K562 (cell line): ENCODE results near the gene FBN1. TPM values are rescaled to one million over a fixed set of nuclear protein-coding genes. Genes with fewer than 3 reads are reported as not detected.
A peak's percentile ranks its signal among the peaks of the same experiment; 100 is the strongest.

Experiments
- ATAC-seq: fragments of 200-7000 bp; cut with Tn5 transposase; 3 replicates; pipeline ENCODE4 v1.9.1; 2020; ENCODE audit warnings: moderate library complexity
- BruUV-seq: library from RNA; stranded (reverse); fragments of 400-500 nt; replicated peaks from 2 replicates; lab custom pipeline; 2021; lab: Mats Ljungman, UMichigan
- CTCF ChIA-PET: fragments of 300-600 bp; formaldehyde crosslinking; extraction: SDS; loops from one replicate; lab custom pipeline; 2021; ENCODE audit warnings: low intra/inter-chr PET ratio; lab: Yijun Ruan, JAX
- POLR2A ChIA-PET: fragments of 300-600, 350-650 bp; sonication (Branson Sonifier 250); formaldehyde crosslinking; extraction: SDS; loops from one replicate; lab custom pipeline; 2021; ENCODE audit warnings: antibody characterized with exemption, inconsistent platforms; lab: Yijun Ruan, JAX
- DNase-seq, 4 experiments: peaks; one replicate each; pipeline versions ENCODE4 v3.0.0 to v3.0.0-alpha.2; 2011 to 2018; ENCODE audit warnings: low spot score in 3 of 4, mixed read lengths in 3 of 4; ENCODE audit errors: extremely low read depth in 1 of 4
- FAIRE-seq: peaks from 2 replicates; lab custom pipeline; 2011; peaks lifted over from hg19 to GRCh38; lab: Jason Lieb, UNC
- H2AFZ ChIP-seq: 2 replicates; pipeline ENCODE4 v1.6.0; 2011; ENCODE audit warnings: low read depth, low read length, control low read depth, inconsistent platforms
- H3K27ac ChIP-seq: fragments of 200-600 bp; 3 replicates; pipeline ENCODE4 v1.8.0; 2011; ENCODE audit warnings: low read depth, mild to moderate bottlenecking, control low read depth, inconsistent platforms, low read length, moderate library complexity, mixed read lengths; ENCODE audit errors: extremely low read depth
- H3K27me3 ChIP-seq, 2 experiments: fragments of 300-600 bp in 1 of 2; 2 replicates in 1 of 2; 3 replicates in 1 of 2; pipeline versions ENCODE4 v1.6.0 to v1.8.0; 2011; ENCODE audit warnings: inconsistent platforms in 2 of 2, low read length in 2 of 2, mild to moderate bottlenecking in 1 of 2, mixed read lengths in 1 of 2, moderate library complexity in 1 of 2; ENCODE audit not compliant: control insufficient read depth in 2 of 2, insufficient read depth in 2 of 2
- H3K36me3 ChIP-seq: fragments of 300-600 bp; 3 replicates; pipeline ENCODE4 v1.8.0; 2011; ENCODE audit warnings: mild to moderate bottlenecking, low read length, inconsistent platforms; ENCODE audit not compliant: control insufficient read depth, insufficient read depth
- H3K4me1 ChIP-seq, 2 experiments: fragments of 200-600 bp in 1 of 2; replicated peaks in 1 of 2; 2 replicates in 1 of 2; 3 replicates in 1 of 2; pipeline versions ENCODE4 v1.5.1 to v1.8.0; 2011; ENCODE audit warnings: inconsistent platforms in 2 of 2, low read length in 2 of 2, mild to moderate bottlenecking in 1 of 2, mixed read lengths in 1 of 2, moderate library complexity in 1 of 2; ENCODE audit not compliant: control insufficient read depth in 2 of 2, insufficient read depth in 2 of 2
- H3K4me2 ChIP-seq: 2 replicates; pipeline ENCODE4 v1.6.1; 2011; ENCODE audit warnings: low read length, control low read depth, inconsistent platforms, mixed read lengths; ENCODE audit not compliant: insufficient read depth
- H3K4me3 ChIP-seq: fragments of 200-600 bp; sonication (generic), shearing (Covaris generic); 2 replicates; pipeline ENCODE4 v1.5.1; 2016; ENCODE audit warnings: control low read depth, inconsistent platforms
- H3K79me2 ChIP-seq: fragments of 200-600 bp; 3 replicates; pipeline ENCODE4 v1.8.0; 2011; ENCODE audit warnings: low read length, inconsistent platforms; ENCODE audit not compliant: control insufficient read depth, insufficient read depth
- H3K9ac ChIP-seq, 2 experiments: 2 replicates each; pipeline versions ENCODE4 v1.6.0 to v1.6.1; 2011; ENCODE audit warnings: low read depth in 2 of 2, low read length in 2 of 2, control low read depth in 1 of 2, inconsistent platforms in 1 of 2, mild to moderate bottlenecking in 1 of 2, mixed read lengths in 1 of 2; ENCODE audit not compliant: insufficient read depth in 1 of 2
- H3K9me1 ChIP-seq: one replicate; pipeline ENCODE4 v1.6.0; 2011; ENCODE audit warnings: inconsistent platforms, mild to moderate bottlenecking, low read length, moderate library complexity; ENCODE audit not compliant: control insufficient read depth, insufficient read depth
- H3K9me3 ChIP-seq: replicated peaks from 2 replicates; pipeline ENCODE4 v1.5.1; 2011; ENCODE audit warnings: low read depth, low read length, inconsistent platforms; ENCODE audit not compliant: control insufficient read depth, insufficient read depth
- H4K20me1 ChIP-seq: replicated peaks from 2 replicates; pipeline ENCODE4 v1.6.1; 2011; ENCODE audit warnings: low read length, inconsistent platforms, mixed read lengths; ENCODE audit not compliant: control insufficient read depth, insufficient read depth
- C11orf30 ChIP-seq: fragments of 450-650 bp; IDR thresholded peaks from 2 replicates; pipeline ENCODE4 v1.6.1; 2016; ENCODE audit warnings: low read depth, mild to moderate bottlenecking
- ERF ChIP-seq: fragments of 450-650 bp; formaldehyde crosslinking; IDR thresholded peaks from 2 replicates; pipeline ENCODE4 v1.4.0; 2020; ENCODE audit warnings: mild to moderate bottlenecking, mixed read lengths
- MAFK ChIP-seq: IDR thresholded peaks from 2 replicates; pipeline ENCODE4 v1.6.1; 2011; ENCODE audit warnings: low read length, improper control_type of control experiment
- MED1 ChIP-seq: sonication (generic); formaldehyde crosslinking; IDR thresholded peaks from 2 replicates; pipeline ENCODE4 v1.8.1; 2023; ENCODE audit warnings: missing genetic modification reagents, borderline replicate concordance
- NFE2 ChIP-seq: IDR thresholded peaks from 2 replicates; pipeline ENCODE4 v1.6.1; 2014; ENCODE audit warnings: antibody characterized with exemption, low read depth
- NONO ChIP-seq, 2 experiments: fragments of 200-400 bp in 1 of 2; fragments of 450-650 bp in 1 of 2; formaldehyde crosslinking in 1 of 2; IDR thresholded peaks; 2 replicates each; pipeline ENCODE4 v1.6.1; 2017; ENCODE audit warnings: low read depth in 2 of 2, mild to moderate bottlenecking in 2 of 2, moderate library complexity in 2 of 2, low read length in 1 of 2
- XRCC4 ChIP-seq: IDR thresholded peaks from one replicate; pipeline ENCODE4 v1.6.1; 2011; ENCODE audit not compliant: insufficient read depth, insufficient read length; ENCODE audit errors: extremely low read depth
- ZNF316 ChIP-seq: fragments of 450-650 bp; IDR thresholded peaks from 2 replicates; pipeline ENCODE4 v1.6.1; 2016
- ZNF76 ChIP-seq: fragments of 250-450 bp; sonication (Bioruptor Pico); IDR thresholded peaks from 2 replicates; pipeline ENCODE4 v1.4.0; 2020; ENCODE audit warnings: mild to moderate bottlenecking, moderate library complexity, borderline replicate concordance
- WGBS: fragments of 100-300 bp; shearing (Covaris generic); methylation state at CpG from one replicate; pipeline ENCODE4 v1.1.6; 2016; ENCODE audit warnings: low coverage, mixed read lengths; ENCODE audit not compliant: insufficient coverage; ENCODE audit errors: missing lambda C conversion rate; 5-methylcytosine and 5-hydroxymethylcytosine counted together
- in situ Hi-C: fragments of 300-500 bp; cut with MboI; formaldehyde crosslinking; loops from 4 replicates; pipeline ENCODE4 v1.15.0; 2018; ENCODE audit warnings: inconsistent platforms, mixed read lengths
- intact Hi-C: fragments of 100-400 bp; cut with micrococcal nuclease; formaldehyde crosslinking; loops from 2 replicates; pipeline ENCODE4 v1.14.2; 2022
- polyA plus RNA-seq, 8 experiments: library from polyadenylated mRNA; depleted of rRNA in 4 of 8; stranded (reverse) in 5 of 8; unstranded in 3 of 8; fragments of >200 nt; fragmentation: Nextera tagmentation in 2 of 8; fragmentation: Illumina TruSeq in 1 of 8; extraction: Ambion mirVana in 2 of 8; extraction: Trizol in 1 of 8; gene quantifications; 2 replicates each; pipeline versions ENCODE4 v1.2.1 to v1.2.3, GENCODE V29; 2011 to 2014; ENCODE audit warnings: inconsistent platforms in 1 of 8, missing spikeins in 1 of 8
- total RNA-seq, 7 experiments: library from RNA; depleted of rRNA in 6 of 7; stranded (reverse); fragments of >200 nt in 6 of 7; fragmentation: Illumina TruSeq in 2 of 7; extraction: Trizol in 2 of 7; gene quantifications; 2 replicates each; pipeline versions ENCODE4 v1.2.1 to v1.2.3, GENCODE V29; 2011 to 2021; ENCODE audit warnings: low replicate concordance in 1 of 7
- TF ChIP-seq, protein P1 (sequence below): fragments of 450-650 bp; IDR thresholded peaks from 2 replicates; pipeline ENCODE4 v1.6.1; 2016

The FBN1 gene
- total and polyA plus RNA-seq, 9 of the 15 experiments (the other 6 are each of a cell fraction or from before 2014, with no cell fraction given): 0.15 to 1.2 (median 0.60) TPM

DNA sequence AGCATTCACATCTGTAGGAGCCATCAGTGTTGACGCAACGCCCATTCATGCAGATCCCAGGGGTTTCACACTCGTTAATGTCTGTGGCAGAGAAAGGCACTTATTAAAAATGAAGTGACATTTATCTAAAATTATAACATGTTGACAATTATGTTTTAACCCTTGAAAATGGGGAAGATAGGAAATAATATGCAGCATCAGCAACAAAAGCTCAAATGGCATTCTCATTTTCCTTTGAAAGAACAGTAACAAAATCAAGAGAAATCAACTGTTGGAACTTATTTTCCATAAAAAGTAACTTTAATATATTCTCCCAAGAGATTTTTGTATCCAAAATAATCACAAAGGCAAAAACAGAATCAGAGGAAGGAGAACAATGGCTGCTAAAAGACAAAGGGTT is 140.4 kb downstream of the FBN1 start:
- in situ Hi-C loops (no loop called here), intact Hi-C loops (loop anchor here (10.0 kb wide), 1 partner anchor 300 kb away; no protein-coding TSS in a partner anchor)
- Histone ChIP-seq H3K4me2 (no peak overlapping the region), H3K79me2 (no peaks in the 10 kb centered on the region), H3K9me1 (no peaks in the 10 kb centered on the region), H3K9ac (no peak overlapping the region), H3K36me3 (no peaks in the 10 kb centered on the region), H3K27ac (no peak overlapping the region), H2AFZ (no peak overlapping the region), H3K27me3 (no peaks in the 10 kb centered on the region; a peak in 1 of 5 replicates), H3K4me1 (no peaks in the 10 kb centered on the region), H4K20me1 (no peaks in the 10 kb centered on the region), H3K9me3 (no peaks in the 10 kb centered on the region), H3K4me3 (no peak overlapping the region)
- FAIRE-seq (no peak), DNase-seq (no peak), ATAC-seq (no peak)
- POLR2A ChIA-PET: no interaction called here
- CTCF ChIA-PET: no interaction called here
- 31% methylated on average over 3 of the region's 3 CpGs for WGBS
- no TSS peak for BruUV-seq
- TF ChIP-seq ZNF76 (CRISPR knock-in tag): no peak
- no peak for TF ChIP-seq MED1
- peak; percentile 6; the same call in 1 of the 2 replicates for TF ChIP-seq MAFK
- TF ChIP-seq ZNF316: peak; percentile 76
- peak; percentile 53 for TF ChIP-seq C11orf30

DNA sequence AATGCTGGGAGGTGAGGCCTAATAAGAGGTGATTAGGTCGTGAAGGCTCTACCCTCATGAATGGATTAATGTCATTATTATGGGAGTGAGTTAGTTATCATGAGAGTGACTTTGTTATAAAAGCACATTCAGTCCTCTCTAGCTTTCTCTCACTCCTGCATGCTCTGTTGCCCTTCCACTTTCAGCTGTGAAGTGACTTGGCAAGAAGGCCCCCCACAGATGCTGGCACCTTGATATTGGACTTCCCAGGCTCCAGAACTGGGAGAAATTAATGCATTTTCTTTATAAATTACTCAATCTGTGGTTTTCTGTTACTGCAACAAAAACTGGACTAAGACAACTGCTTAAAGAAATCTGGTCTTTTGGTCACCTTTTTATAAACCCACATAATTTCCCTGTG is 144.3 kb downstream of the FBN1 start:
- CTCF ChIA-PET: no interaction called here
- TF ChIP-seq ERF (CRISPR knock-in tag) (no peak), NONO (IDR thresholded peaks at IDR 0.05; ENCODE audit: low read depth in 2 of 2, low read length in 1 of 2) (no peak), NFE2 (no peak), XRCC4 (no peak)
- TF ChIP-seq, protein P1, sequence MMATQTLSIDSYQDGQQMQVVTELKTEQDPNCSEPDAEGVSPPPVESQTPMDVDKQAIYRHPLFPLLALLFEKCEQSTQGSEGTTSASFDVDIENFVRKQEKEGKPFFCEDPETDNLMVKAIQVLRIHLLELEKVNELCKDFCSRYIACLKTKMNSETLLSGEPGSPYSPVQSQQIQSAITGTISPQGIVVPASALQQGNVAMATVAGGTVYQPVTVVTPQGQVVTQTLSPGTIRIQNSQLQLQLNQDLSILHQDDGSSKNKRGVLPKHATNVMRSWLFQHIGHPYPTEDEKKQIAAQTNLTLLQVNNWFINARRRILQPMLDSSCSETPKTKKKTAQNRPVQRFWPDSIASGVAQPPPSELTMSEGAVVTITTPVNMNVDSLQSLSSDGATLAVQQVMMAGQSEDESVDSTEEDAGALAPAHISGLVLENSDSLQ: no peak
- Histone ChIP-seq H3K4me1 (no peaks in the 10 kb centered on the region), H4K20me1 (no peaks in the 10 kb centered on the region), H3K4me3 (no peak overlapping the region), H3K9me3 (no peaks in the 10 kb centered on the region), H2AFZ (no peak overlapping the region), H3K27me3 (peaks cover 0 to 4% of the 10 kb centered on the region in 2 experiments; a peak in 1 of 5 replicates), H3K4me2 (no peak overlapping the region), H3K9me1 (no peaks in the 10 kb centered on the region), H3K9ac (no peak overlapping the region), H3K36me3 (no peaks in the 10 kb centered on the region), H3K27ac (no peak overlapping the region), H3K79me2 (no peaks in the 10 kb centered on the region)
- intact Hi-C loops: loop anchor here (10.0 kb wide), 1 partner anchor 304 kb away; no protein-coding TSS in a partner anchor
- WGBS: 0% methylated on average over 1 of the region's 1 CpG
- DNase-seq: no peak
- no peak for ATAC-seq
- in situ Hi-C loops: no loop called here
- BruUV-seq: no TSS peak
- FAIRE-seq: no peak
- POLR2A ChIA-PET: interaction anchor here (0.7 kb wide), 1 partner anchor 9 kb away, joined by 3 read pairs; no protein-coding TSS in a partner anchor
